Fibroblast of skin of right quadriceps (primary cell): ENCODE data around the gene ZNF85.
"Not testable (repeated sequence)": the region's sequence is repeated elsewhere in the genome, so short reads cannot be mapped to it uniquely, and the experiment has no call there.

Source experiments
- DNase-seq: peaks from one replicate; pipeline ENCODE4 v3.0.0-alpha.2; 2013

Gene ZNF85

GRCh38 chr19:20923077-20923871 lies at the start of gene ZNF85:
ZNF85 (plus strand) TSS chr19:20923251; CDS start chr19:20923401, 150 bp downstream.
- peak; percentile 92 for DNase-seq

GRCh38 chr19:20879501-20879900 lies 43.5 kb upstream of the ZNF85 start:
- no peak for DNase-seq

GRCh38 chr19:20912973-20913372 lies 10.1 kb upstream of the ZNF85 start:
- no peak for DNase-seq

- DNase-seq = no peak
These were observed 2.4 kb downstream of the ZNF85 start for GRCh38 chr19:20925481-20925880.

- DNase-seq = no peak
These were observed 3.7 kb downstream of the ZNF85 start for GRCh38 chr19:20926796-20927195.

GRCh38 chr19:20928371-20928770 lies 5.3 kb downstream of the ZNF85 start:
- DNase-seq = peak; percentile 55

- DNase-seq = not testable (repeated sequence)
These were observed 13.4 kb downstream of the ZNF85 start for GRCh38 chr19:20936322-20936947.

GRCh38 chr19:20952561-20953095 lies 29.6 kb downstream of the ZNF85 start:
- not testable (repeated sequence) for DNase-seq

GRCh38 chr19:20964798-20965197 lies 41.7 kb downstream of the ZNF85 start:
- no peak for DNase-seq

GRCh38 chr19:20968092-20968491 lies 45.0 kb downstream of the ZNF85 start:
- no peak for DNase-seq

GRCh38 chr19:20969498-20969897 lies 46.4 kb downstream of the ZNF85 start:
- no peak for DNase-seq

- no peak for DNase-seq
These were observed 46.8 kb downstream of the ZNF85 start for GRCh38 chr19:20969898-20970297.

- not testable (repeated sequence) for DNase-seq
These were observed 69.7 kb downstream of the ZNF85 start for GRCh38 chr19:20992788-20993187.

GRCh38 chr19:20999731-21000352 lies 76.8 kb downstream of the ZNF85 start:
- peak; percentile 86 for DNase-seq
